HCT116 (cell line): ENCODE results near the gene PTCH2. TPM values are rescaled to one million over a fixed set of nuclear protein-coding genes. Genes with fewer than 3 reads are reported as not detected.
A peak's percentile ranks its signal among the peaks of the same experiment; 100 is the strongest.

Source experiments
- ATAC-seq: fragments of 200-7000 bp; cut with Tn5 transposase; 2 replicates; pipeline ENCODE4 v1.9.1; 2020; ENCODE audit warnings: mild to moderate bottlenecking, moderate library complexity
- BruUV-seq: library from RNA; stranded (reverse); fragments of 400-500 nt; replicated peaks from 2 replicates; lab custom pipeline; 2021; lab: Mats Ljungman, UMichigan
- CTCF ChIA-PET: fragments of 300-600 bp; sonication (Branson Sonifier 250); formaldehyde crosslinking; loops from one replicate; lab custom pipeline; 2021; ENCODE audit warnings: antibody characterized with exemption; lab: Charles Lee
- POLR2A ChIA-PET: fragments of 300-600, 350-600 bp; sonication (Branson Sonifier 250); formaldehyde crosslinking; loops from one replicate; lab custom pipeline; 2021; ENCODE audit warnings: antibody characterized with exemption; lab: Charles Lee
- RAD21 ChIA-PET, 2 experiments: fragments of 300-600 bp; sonication (Branson Sonifier 250); formaldehyde crosslinking; loops; one replicate each; lab custom pipeline; 2023; ENCODE audit warnings: low total read pairs in 2 of 2; ENCODE audit not compliant: uncharacterized antibody in 2 of 2, unreplicated experiment in 2 of 2, low non-redundant PET in 1 of 2; lab: Charles Lee
- DNase-seq: peaks from one replicate; pipeline ENCODE4 v3.0.0-alpha.2; 2010; ENCODE audit warnings: low read depth, low spot score
- H2AFZ ChIP-seq: fragments of 200-600 bp; shearing (Covaris generic), sonication (generic); 2 replicates; pipeline ENCODE4 v1.6.1; 2017; ENCODE audit warnings: low read depth, mixed run types, mixed read lengths, antibody characterized with exemption, low read length; ENCODE audit not compliant: poor library complexity, severe bottlenecking
- H3K27ac ChIP-seq: 2 replicates; pipeline ENCODE4 v1.5.1; 2012; ENCODE audit warnings: low read depth, low read length
- H3K27me3 ChIP-seq: fragments of 200-600 bp; sonication (generic); 2 replicates; pipeline ENCODE4 v1.6.1; 2016; ENCODE audit warnings: mixed run types, low read length, mixed read lengths; ENCODE audit not compliant: insufficient read depth
- H3K36me3 ChIP-seq, 2 experiments: fragments of 200-500 bp in 1 of 2; fragments of 200-600 bp in 1 of 2; sonication (Bioruptor generic) in 1 of 2; sonication (generic) in 1 of 2; 2 replicates each; pipeline versions ENCODE4 v1.5.1 to v1.6.1; 2014 to 2016; ENCODE audit warnings: low read length in 2 of 2, inconsistent platforms in 1 of 2, mixed read lengths in 1 of 2, mixed run types in 1 of 2; ENCODE audit not compliant: insufficient read depth in 2 of 2, control insufficient read depth in 1 of 2
- H3K4me1 ChIP-seq, 2 experiments: fragments of 200-600 bp in 1 of 2; sonication (generic) in 1 of 2; 2 replicates each; pipeline versions ENCODE4 v1.5.1 to v1.6.1; 2012 to 2017; ENCODE audit warnings: low read length in 2 of 2, inconsistent platforms in 1 of 2, mild to moderate bottlenecking in 1 of 2, mixed read lengths in 1 of 2, mixed run types in 1 of 2, moderate library complexity in 1 of 2; ENCODE audit not compliant: insufficient read depth in 2 of 2, control insufficient read depth in 1 of 2
- H3K4me2 ChIP-seq: fragments of 200-600 bp; sonication (generic); 2 replicates; pipeline ENCODE4 v1.6.1; 2017; ENCODE audit warnings: mixed run types, low read length, mixed read lengths
- H3K4me3 ChIP-seq, 2 experiments: fragments of 200-600 bp in 1 of 2; sonication (generic) in 1 of 2; replicated peaks in 1 of 2; 2 replicates each; pipeline ENCODE4 v1.5.1; 2011 to 2016; ENCODE audit warnings: low read length in 2 of 2, control low read depth in 1 of 2, low read depth in 1 of 2, mild to moderate bottlenecking in 1 of 2, mixed read lengths in 1 of 2, mixed run types in 1 of 2
- H3K79me2 ChIP-seq: fragments of 200-600 bp; sonication (generic); 2 replicates; pipeline ENCODE4 v1.6.1; 2017; ENCODE audit warnings: mild to moderate bottlenecking, mixed run types, low read length, moderate library complexity, mixed read lengths; ENCODE audit not compliant: insufficient read depth
- H3K9ac ChIP-seq: fragments of 200-600 bp; sonication (generic); 2 replicates; pipeline ENCODE4 v1.6.1; 2016; ENCODE audit warnings: low read length, mixed read lengths
- H3K9me2 ChIP-seq: fragments of 200-600 bp; sonication (generic), shearing (Covaris generic); 2 replicates; pipeline ENCODE4 v1.6.1; 2017; ENCODE audit warnings: mixed run types, mild to moderate bottlenecking, moderate library complexity; ENCODE audit not compliant: insufficient read depth
- H3K9me3 ChIP-seq, 2 experiments: fragments of 200-500 bp in 1 of 2; fragments of 200-600 bp in 1 of 2; sonication (Bioruptor generic) in 1 of 2; sonication (generic) in 1 of 2; 2 replicates each; pipeline ENCODE4 v1.6.1; 2014 to 2017; ENCODE audit warnings: low read length in 2 of 2, mixed read lengths in 2 of 2, inconsistent platforms in 1 of 2, low read depth in 1 of 2, mild to moderate bottlenecking in 1 of 2, mixed run types in 1 of 2, moderate library complexity in 1 of 2; ENCODE audit not compliant: control insufficient read depth in 1 of 2, insufficient read depth in 1 of 2
- H4K20me1 ChIP-seq: fragments of 200-600 bp; sonication (generic), shearing (Covaris generic); 2 replicates; pipeline ENCODE4 v1.6.1; 2017; ENCODE audit warnings: mixed run types, mild to moderate bottlenecking, moderate library complexity; ENCODE audit not compliant: insufficient read depth
- ATF3 ChIP-seq: IDR thresholded peaks from 2 replicates; pipeline ENCODE4 v1.6.1; 2012
- CBX3 ChIP-seq: IDR thresholded peaks from 2 replicates; pipeline ENCODE4 v1.6.1; 2012; ENCODE audit warnings: low read depth
- ELF1 ChIP-seq: IDR thresholded peaks from 2 replicates; pipeline ENCODE4 v1.6.1; 2012; ENCODE audit warnings: low read depth, borderline replicate concordance
- EZH2 ChIP-seq: fragments of 200-600 bp; sonication (generic); IDR thresholded peaks from 2 replicates; pipeline ENCODE4 v1.6.1; 2017; ENCODE audit warnings: antibody characterized with exemption, mixed run types
- EZH2phosphoT487 ChIP-seq: fragments of 200-600 bp; IDR thresholded peaks from 2 replicates; pipeline ENCODE4 v1.6.1; 2018; ENCODE audit warnings: antibody characterized with exemption, borderline replicate concordance
- MAX ChIP-seq: IDR thresholded peaks from 2 replicates; pipeline ENCODE4 v1.6.1; 2012
- POLR2A ChIP-seq: IDR thresholded peaks from 2 replicates; pipeline ENCODE4 v1.7.0; 2011; ENCODE audit warnings: borderline replicate concordance; ENCODE audit not compliant: insufficient read depth, insufficient read length; ENCODE audit errors: extremely low read depth
- RAD21 ChIP-seq: IDR thresholded peaks from 2 replicates; pipeline ENCODE4 v1.6.1; 2012; ENCODE audit warnings: low read depth, mild to moderate bottlenecking
- REST ChIP-seq: IDR thresholded peaks from 2 replicates; pipeline ENCODE4 v1.6.1; 2012; ENCODE audit warnings: low read depth
- SIN3A ChIP-seq: IDR thresholded peaks from 2 replicates; pipeline ENCODE4 v1.6.1; 2012; ENCODE audit warnings: low read depth
- SP1 ChIP-seq: IDR thresholded peaks from 2 replicates; pipeline ENCODE4 v1.6.1; 2012; ENCODE audit warnings: low read depth
- SRF ChIP-seq: IDR thresholded peaks from 2 replicates; pipeline ENCODE4 v1.6.1; 2012; ENCODE audit warnings: low read depth
- YY1 ChIP-seq: IDR thresholded peaks from 2 replicates; pipeline ENCODE4 v1.6.1; 2011; ENCODE audit warnings: low read length, low read depth, moderate library complexity, mild to moderate bottlenecking; ENCODE audit not compliant: insufficient replicate concordance; ENCODE audit errors: extremely low read depth
- ZBTB33 ChIP-seq: IDR thresholded peaks from 2 replicates; pipeline ENCODE4 v1.6.1; 2011; ENCODE audit warnings: mild to moderate bottlenecking, low read length, moderate library complexity; ENCODE audit not compliant: insufficient replicate concordance; ENCODE audit errors: extremely low read depth
- intact Hi-C: fragments of 100-400 bp; cut with micrococcal nuclease; formaldehyde crosslinking; loops from 2 replicates; pipeline ENCODE4 v1.10.0; 2022
- total RNA-seq: library from RNA; stranded (reverse); gene quantifications from one replicate; pipeline ENCODE4 v1.2.1, GENCODE V29; 2021; ENCODE audit not compliant: unreplicated experiment
- TF ChIP-seq, protein P1 (sequence below), 3 experiments: fragments of 200-600 bp in 1 of 3; sonication (generic) in 1 of 3; IDR thresholded peaks in 2 of 3; conservative IDR thresholded peaks in 1 of 3; 2 replicates each; pipeline ENCODE4 v1.5.1; 2012 to 2017; ENCODE audit warnings: low read depth in 2 of 3, low read length in 2 of 3, antibody characterized with exemption in 1 of 3, borderline replicate concordance in 1 of 3, control low read depth in 1 of 3, mild to moderate bottlenecking in 1 of 3, mixed read lengths in 1 of 3, mixed run types in 1 of 3, moderate library complexity in 1 of 3; ENCODE audit not compliant: insufficient read depth in 1 of 3

PTCH2 gene
- total RNA-seq, 1 experiment from 2014 or later: 1.3 TPM

- RAD21 ChIA-PET: no interaction called here
- Histone ChIP-seq H3K27ac (peak overlapping the region; percentile 86), H4K20me1 (peaks cover 18% of the 10 kb centered on the region; the same call in 1 of the 2 replicates), H3K9me3 (no peaks in the 10 kb centered on the region), H2AFZ (no peak overlapping the region), H3K9me2 (no peaks in the 10 kb centered on the region), H3K36me3 (peaks cover 28 to 49% of the 10 kb centered on the region in 2 experiments), H3K4me2 (peak overlapping the region; percentile 99), H3K9ac (peak overlapping the region; percentile 100), H3K4me1 (peaks cover 10 to 24% of the 10 kb centered on the region in 2 experiments), H3K79me2 (peaks cover 43% of the 10 kb centered on the region), H3K27me3 (no peaks in the 10 kb centered on the region), H3K4me3 (peak overlapping the region; percentile 92 to 99)
- intact Hi-C loops: no loop called here
- BruUV-seq: no TSS peak
- POLR2A ChIA-PET: interaction anchor here (1.7 to 3.5 kb wide), 5 partner anchors 9 to 55 kb away, joined by 11 to 39 read pairs (median 16); partner anchors contain the start of gene RNU5D-1
- no peak for DNase-seq
- no peak for ATAC-seq
- CTCF ChIA-PET: no interaction called here
- TF ChIP-seq POLR2A (no peak), ATF3 (no peak), EZH2phosphoT487 (no peak), SIN3A (no peak), RAD21 (no peak), ELF1 (no peak), REST (no peak), ZBTB33 (no peak), MAX (no peak), CBX3 (no peak), SP1 (no peak), EZH2 (no peak), YY1 (no peak), SRF (no peak)
- TF ChIP-seq, protein P1, sequence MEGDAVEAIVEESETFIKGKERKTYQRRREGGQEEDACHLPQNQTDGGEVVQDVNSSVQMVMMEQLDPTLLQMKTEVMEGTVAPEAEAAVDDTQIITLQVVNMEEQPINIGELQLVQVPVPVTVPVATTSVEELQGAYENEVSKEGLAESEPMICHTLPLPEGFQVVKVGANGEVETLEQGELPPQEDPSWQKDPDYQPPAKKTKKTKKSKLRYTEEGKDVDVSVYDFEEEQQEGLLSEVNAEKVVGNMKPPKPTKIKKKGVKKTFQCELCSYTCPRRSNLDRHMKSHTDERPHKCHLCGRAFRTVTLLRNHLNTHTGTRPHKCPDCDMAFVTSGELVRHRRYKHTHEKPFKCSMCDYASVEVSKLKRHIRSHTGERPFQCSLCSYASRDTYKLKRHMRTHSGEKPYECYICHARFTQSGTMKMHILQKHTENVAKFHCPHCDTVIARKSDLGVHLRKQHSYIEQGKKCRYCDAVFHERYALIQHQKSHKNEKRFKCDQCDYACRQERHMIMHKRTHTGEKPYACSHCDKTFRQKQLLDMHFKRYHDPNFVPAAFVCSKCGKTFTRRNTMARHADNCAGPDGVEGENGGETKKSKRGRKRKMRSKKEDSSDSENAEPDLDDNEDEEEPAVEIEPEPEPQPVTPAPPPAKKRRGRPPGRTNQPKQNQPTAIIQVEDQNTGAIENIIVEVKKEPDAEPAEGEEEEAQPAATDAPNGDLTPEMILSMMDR (IDR thresholded peaks at IDR 0.05 in 2 of 3, conservative IDR thresholded peaks at IDR 0.05 in 1 of 3; ENCODE audit: borderline replicate concordance in 1 of 3, insufficient read depth in 1 of 3, low read depth in 2 of 3, low read length in 2 of 3): no peak
- TF ChIP-seq, all 23 proteins: peak for 0
These were observed 66.4 kb downstream of the PTCH2 start for GRCh38 chr1:44776730-44777068.
